ENCODE data around the gene RBPJ. TPM values are rescaled to one million over a fixed set of nuclear protein-coding genes. Genes with fewer than 3 reads are reported as not detected.
A peak's percentile ranks its signal among the peaks of the same experiment; 100 is the strongest.

Gene RBPJ
- polyA plus RNA-seq, 1 experiment: 218 TPM

DNA sequence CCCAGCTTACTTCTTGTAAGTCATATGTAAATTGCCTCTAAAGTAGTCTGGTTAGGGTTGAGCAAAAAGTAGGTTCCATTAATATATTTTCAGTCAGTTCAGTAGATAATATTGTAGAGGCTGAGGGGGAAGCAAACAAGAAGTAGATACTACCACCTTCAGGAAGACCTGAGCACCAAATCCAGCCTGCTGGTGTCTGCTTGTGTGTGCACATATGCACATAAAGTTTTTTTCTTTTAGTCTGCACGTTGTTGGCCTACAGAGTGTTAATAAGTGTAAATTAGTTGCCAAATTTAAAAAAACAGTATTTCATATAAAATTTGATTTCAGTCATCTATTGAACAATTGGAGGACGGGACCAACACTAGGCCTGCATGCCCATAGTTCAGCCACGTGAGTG, 92.8 kb downstream of the RBPJ start:
- CTCF ChIA-PET: interaction anchor here (0.6 to 8.8 kb wide), 3 partner anchors 45 to 425 kb away, joined by 4 to 141 read pairs (median 5); no protein-coding TSS in a partner anchor
- TF ChIP-seq, protein P1, sequence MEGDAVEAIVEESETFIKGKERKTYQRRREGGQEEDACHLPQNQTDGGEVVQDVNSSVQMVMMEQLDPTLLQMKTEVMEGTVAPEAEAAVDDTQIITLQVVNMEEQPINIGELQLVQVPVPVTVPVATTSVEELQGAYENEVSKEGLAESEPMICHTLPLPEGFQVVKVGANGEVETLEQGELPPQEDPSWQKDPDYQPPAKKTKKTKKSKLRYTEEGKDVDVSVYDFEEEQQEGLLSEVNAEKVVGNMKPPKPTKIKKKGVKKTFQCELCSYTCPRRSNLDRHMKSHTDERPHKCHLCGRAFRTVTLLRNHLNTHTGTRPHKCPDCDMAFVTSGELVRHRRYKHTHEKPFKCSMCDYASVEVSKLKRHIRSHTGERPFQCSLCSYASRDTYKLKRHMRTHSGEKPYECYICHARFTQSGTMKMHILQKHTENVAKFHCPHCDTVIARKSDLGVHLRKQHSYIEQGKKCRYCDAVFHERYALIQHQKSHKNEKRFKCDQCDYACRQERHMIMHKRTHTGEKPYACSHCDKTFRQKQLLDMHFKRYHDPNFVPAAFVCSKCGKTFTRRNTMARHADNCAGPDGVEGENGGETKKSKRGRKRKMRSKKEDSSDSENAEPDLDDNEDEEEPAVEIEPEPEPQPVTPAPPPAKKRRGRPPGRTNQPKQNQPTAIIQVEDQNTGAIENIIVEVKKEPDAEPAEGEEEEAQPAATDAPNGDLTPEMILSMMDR (IDR thresholded peaks at IDR 0.05; ENCODE audit: low read depth, low read length): no peak
- no peak overlapping the region for H3K27ac ChIP-seq (ENCODE audit: low read depth, low read length)

DNA sequence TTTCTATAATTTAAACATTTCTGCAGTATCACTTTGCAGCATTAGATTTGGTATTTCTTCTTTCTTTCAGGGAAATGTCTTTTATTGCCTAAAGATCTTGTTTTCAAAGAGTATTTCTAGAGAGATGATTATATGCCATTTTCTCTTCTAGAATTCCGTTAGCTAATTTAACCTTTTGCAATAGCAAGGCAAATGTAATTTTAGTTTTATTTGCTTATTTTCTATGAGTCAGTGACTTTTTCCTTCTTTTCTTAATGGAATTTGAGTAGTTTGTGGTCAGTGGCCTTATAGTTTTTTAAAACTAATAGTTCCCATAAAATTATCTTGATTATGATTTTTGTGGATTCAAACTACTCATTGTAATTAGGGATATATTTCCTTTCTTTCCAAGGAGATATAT, 97.3 kb downstream of the RBPJ start:
- H3K27me3 ChIP-seq (ENCODE audit: control insufficient read depth, insufficient read depth, low read length): no peaks in the 10 kb centered on the region
- TF ChIP-seq, protein P1 (IDR thresholded peaks at IDR 0.05; ENCODE audit: low read depth, low read length): no peak
- no peak overlapping the region for H3K4me3 ChIP-seq (ENCODE audit: low read depth, low read length)
- ChIA-PET POLR2A (interaction anchor here (0.7 kb wide), 1 partner anchor 47 kb away, joined by 3 read pairs; no protein-coding TSS in a partner anchor), CTCF (interaction anchor here (0.6 to 2.1 kb wide), 3 partner anchors 40 to 430 kb away, joined by 3 to 12 read pairs (median 10); no protein-coding TSS in a partner anchor)
- no peak overlapping the region for H3K27ac ChIP-seq (ENCODE audit: low read depth, low read length)
- H3K9me3 ChIP-seq (ENCODE audit: control insufficient read depth, insufficient read depth, low read length): no peaks in the 10 kb centered on the region
- DNase-seq (ENCODE audit: low read depth, low spot score): no peak

More for the DNA sequence above, 92.8 kb downstream of the RBPJ start:
- no peak for DNase-seq (ENCODE audit: low read depth, low spot score)
- POLR2A ChIA-PET: no interaction called here
- H3K9me3 ChIP-seq (ENCODE audit: control insufficient read depth, insufficient read depth, low read length): no peaks in the 10 kb centered on the region
- no peak overlapping the region for H3K4me3 ChIP-seq (ENCODE audit: low read depth, low read length)
- H3K27me3 ChIP-seq (ENCODE audit: control insufficient read depth, insufficient read depth, low read length): no peaks in the 10 kb centered on the region

DNA sequence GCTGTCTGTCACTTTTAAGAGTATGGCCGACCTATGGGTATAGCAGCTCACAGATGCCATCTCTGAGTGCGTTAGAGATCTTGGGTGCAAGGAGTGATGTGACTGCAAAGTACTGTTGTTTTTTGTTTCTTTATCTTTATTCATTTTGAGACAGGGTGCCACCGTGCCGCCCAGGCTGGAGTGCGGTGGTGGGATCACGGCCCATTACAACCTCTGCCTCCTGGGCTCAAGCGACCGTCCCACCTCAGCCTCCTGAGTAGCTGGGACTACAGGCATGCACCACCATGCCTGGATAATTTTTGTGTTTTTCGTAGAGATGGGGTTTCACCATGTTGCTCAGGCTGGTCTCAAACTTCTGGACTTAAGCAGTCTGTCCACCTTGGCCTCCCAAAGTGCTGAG, 98.0 kb downstream of the RBPJ start:
- POLR2A ChIA-PET: interaction anchor here (0.7 kb wide), 1 partner anchor 47 kb away, joined by 3 read pairs; no protein-coding TSS in a partner anchor
- H3K27ac ChIP-seq (ENCODE audit: low read depth, low read length): no peak overlapping the region

DNA sequence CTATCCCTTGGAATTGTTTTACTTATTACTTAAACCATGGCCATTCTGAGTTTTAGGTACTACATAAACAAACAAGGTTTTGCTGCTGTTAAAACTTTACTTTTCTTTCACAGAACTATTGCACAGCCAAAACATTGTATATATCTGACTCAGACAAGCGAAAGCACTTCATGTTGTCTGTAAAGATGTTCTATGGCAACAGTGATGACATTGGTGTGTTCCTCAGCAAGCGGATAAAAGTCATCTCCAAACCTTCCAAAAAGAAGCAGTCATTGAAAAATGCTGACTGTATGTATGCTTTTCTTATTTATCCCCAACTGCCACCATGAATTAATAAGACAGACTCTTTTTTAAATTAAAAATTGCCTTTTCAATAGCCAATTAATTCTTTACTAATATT, 99.6 kb downstream of the RBPJ start:
- Histone ChIP-seq H3K27ac (ENCODE audit: low read depth, low read length) (peak overlapping the region; percentile 75), H3K27me3 (ENCODE audit: control insufficient read depth, insufficient read depth, low read length) (no peaks in the 10 kb centered on the region), H3K9me3 (ENCODE audit: control insufficient read depth, insufficient read depth, low read length) (no peaks in the 10 kb centered on the region), H3K4me3 (ENCODE audit: low read depth, low read length) (no peak overlapping the region)
- CTCF ChIA-PET: interaction anchor here (1.4 to 1.8 kb wide), 2 partner anchors 10 to 38 kb away, joined by 9 read pairs; no protein-coding TSS in a partner anchor
- POLR2A ChIA-PET: no interaction called here
- peak; percentile 46 for DNase-seq (ENCODE audit: low read depth, low spot score)
- TF ChIP-seq, protein P1 (IDR thresholded peaks at IDR 0.05; ENCODE audit: low read depth, low read length): no peak

More for the DNA sequence above, 98.0 kb downstream of the RBPJ start:
- H3K9me3 ChIP-seq (ENCODE audit: control insufficient read depth, insufficient read depth, low read length): no peaks in the 10 kb centered on the region
- no peaks in the 10 kb centered on the region for H3K27me3 ChIP-seq (ENCODE audit: control insufficient read depth, insufficient read depth, low read length)
- TF ChIP-seq, protein P1 (IDR thresholded peaks at IDR 0.05; ENCODE audit: low read depth, low read length): no peak
- CTCF ChIA-PET: interaction anchor here (0.6 to 1.9 kb wide), 7 partner anchors 8 to 431 kb away, joined by 3 to 10 read pairs (median 3); no protein-coding TSS in a partner anchor
- no peak for DNase-seq (ENCODE audit: low read depth, low spot score)
- H3K4me3 ChIP-seq (ENCODE audit: low read depth, low read length): no peak overlapping the region

DNA sequence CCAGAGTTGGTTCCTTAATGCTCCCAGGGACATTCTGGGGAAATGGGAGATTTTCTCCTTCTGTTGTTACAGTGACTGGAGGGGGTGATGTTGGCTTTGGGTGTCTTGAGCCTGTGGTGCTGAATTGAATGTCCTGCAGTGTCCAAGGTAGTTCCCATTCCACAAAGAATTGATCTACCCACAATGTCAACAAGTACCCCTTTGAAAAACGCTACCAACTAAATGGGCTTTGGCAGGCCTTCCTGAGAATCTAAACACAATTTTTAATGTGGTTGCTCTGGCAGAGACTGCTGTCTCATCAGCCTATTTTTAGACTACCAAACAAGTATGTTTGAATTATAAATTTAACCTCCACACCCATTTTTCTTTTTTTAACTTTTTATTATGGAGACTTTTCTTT, 100.1 kb downstream of the RBPJ start:
- CTCF ChIA-PET: interaction anchor here (1.8 kb wide), 1 partner anchor 10 kb away, joined by 9 read pairs; no protein-coding TSS in a partner anchor

More for the DNA sequence above, 100.1 kb downstream of the RBPJ start:
- Histone ChIP-seq H3K27ac (ENCODE audit: low read depth, low read length) (peak overlapping the region; percentile 75), H3K9me3 (ENCODE audit: control insufficient read depth, insufficient read depth, low read length) (no peaks in the 10 kb centered on the region), H3K27me3 (ENCODE audit: control insufficient read depth, insufficient read depth, low read length) (no peaks in the 10 kb centered on the region), H3K4me3 (ENCODE audit: low read depth, low read length) (no peak overlapping the region)
- TF ChIP-seq, protein P1 (IDR thresholded peaks at IDR 0.05; ENCODE audit: low read depth, low read length): no peak
- no peak for DNase-seq (ENCODE audit: low read depth, low spot score)
- POLR2A ChIA-PET: no interaction called here
